Effector CD8-positive, alpha-beta T cell (primary cell): ENCODE results near the gene CENPO.

Source experiments
- DNase-seq: peaks from one replicate; lab custom pipeline; 2025; lab: John Stamatoyannopoulos, UW
- total RNA-seq, 4 experiments: gene quantifications; one replicate each; lab custom pipeline; 2026; lab: John Stamatoyannopoulos, UW

Gene CENPO, protein sequence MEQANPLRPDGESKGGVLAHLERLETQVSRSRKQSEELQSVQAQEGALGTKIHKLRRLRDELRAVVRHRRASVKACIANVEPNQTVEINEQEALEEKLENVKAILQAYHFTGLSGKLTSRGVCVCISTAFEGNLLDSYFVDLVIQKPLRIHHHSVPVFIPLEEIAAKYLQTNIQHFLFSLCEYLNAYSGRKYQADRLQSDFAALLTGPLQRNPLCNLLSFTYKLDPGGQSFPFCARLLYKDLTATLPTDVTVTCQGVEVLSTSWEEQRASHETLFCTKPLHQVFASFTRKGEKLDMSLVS
- total RNA-seq, result 9.7 to 19.4 (median 14.4) reads per million in 4 experiments

DNA sequence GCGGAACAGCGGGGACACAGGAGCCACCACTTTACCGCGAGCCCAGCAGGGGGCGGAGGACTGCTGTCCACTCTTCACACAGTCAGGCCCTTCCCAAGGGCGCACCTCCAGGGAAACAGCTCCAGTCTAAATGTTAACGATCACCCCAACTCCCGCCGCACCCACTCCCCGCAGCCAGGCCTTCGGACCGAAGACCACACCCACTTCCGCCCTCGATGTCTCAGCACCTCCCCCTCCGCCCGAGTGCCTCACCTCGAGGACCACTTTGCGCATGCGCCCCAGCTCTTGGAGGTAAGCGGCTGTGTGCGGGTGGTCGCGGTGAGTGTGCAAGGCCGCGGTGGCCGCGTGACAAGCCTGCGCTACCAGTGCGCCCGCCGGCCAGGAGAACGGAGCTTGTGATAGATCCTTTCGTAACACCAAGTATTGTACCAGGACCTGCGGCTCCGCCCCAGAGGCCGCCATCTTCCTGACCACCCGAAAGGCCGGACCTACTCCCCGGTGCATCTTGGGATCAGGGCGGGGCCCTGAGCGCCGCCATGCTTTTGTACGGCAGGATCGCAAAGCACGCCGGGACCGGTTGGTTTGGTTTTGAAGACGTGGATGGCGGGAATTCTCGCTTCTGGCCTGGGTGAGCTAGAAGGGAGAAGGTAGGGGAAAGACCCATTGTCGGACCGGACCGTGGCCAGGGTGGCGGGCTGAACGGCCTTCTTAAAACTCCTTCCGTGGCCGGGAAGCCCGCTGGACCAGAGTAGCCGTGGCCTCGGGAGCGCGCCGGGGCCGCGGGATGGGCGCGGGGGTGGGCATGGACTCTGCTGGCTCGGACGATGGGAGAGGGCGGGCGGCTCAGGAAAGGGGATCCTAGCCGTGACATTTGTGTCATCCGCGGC, at the start of gene CENPO, which contains the start of gene PTRHD1:
Gene CENPO (plus strand): TSS at position 552 of the 887 bp plus-strand sequence. CDS start 495 bp downstream, outside the sequence.
Gene PTRHD1 (minus strand): TSS at position 518 of the 887 bp plus-strand sequence. CDS start 14 bp downstream, at position 504.
- peak; percentile 88 for DNase-seq

DNA sequence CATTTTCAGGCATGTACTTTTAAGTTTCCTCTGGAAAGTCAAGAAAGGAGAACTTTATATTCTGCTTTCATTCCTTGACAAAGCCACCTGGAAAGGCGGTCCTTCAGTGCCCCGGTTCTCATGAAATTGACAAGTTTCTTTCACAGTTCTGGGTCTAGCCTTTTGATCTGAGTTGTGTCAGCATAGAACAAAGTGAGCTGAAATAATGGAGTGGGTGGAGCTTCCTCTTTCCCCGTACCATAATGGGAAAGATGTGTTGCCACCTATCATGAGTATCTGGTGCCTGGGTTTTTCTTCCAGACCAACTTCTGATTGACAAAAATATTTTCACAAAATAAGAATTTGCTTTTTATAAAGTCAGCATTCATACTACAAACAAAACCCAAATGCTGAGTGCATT, 49.3 kb upstream of the CENPO start:
- no peak for DNase-seq

DNA sequence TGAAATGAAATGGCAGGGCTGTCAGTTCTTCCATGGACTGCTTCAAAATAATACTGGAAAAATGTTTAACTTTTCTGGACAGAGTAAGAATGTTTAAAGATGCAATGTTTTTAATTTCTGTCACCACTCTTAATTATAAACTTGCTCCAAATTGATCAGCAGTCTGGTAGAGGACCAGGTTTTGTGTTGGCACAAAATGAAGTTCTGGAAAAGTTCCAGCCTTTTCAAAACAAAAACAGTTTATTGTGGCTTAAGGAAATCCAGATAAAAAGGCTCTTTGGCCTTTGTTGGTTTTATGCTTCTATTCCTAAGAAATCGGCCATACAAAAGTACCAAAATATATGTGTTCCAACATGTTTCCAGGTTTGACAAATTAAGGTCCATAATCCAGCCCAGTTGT, 48.9 kb upstream of the CENPO start:
- no peak for DNase-seq

DNA sequence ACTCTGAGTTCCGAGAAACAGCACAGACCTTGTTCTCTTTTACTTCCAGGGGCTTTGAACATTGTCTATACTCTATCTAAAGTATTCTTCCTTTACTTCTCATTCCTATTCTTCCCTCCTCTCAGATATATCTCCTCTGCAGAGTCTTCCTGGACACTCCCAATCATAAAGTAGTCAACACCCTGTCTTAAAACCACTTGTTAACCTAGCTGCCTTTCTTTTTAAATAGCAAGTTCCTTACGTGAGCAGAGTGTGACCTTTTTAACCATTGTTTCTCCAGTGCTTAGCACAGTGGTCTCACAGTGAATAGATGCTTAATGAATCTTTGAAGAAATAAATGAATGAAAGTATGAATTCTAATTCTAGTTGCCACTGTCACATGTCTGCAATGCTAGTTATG, 47.4 kb upstream of the CENPO start:
- DNase-seq, result no peak

DNA sequence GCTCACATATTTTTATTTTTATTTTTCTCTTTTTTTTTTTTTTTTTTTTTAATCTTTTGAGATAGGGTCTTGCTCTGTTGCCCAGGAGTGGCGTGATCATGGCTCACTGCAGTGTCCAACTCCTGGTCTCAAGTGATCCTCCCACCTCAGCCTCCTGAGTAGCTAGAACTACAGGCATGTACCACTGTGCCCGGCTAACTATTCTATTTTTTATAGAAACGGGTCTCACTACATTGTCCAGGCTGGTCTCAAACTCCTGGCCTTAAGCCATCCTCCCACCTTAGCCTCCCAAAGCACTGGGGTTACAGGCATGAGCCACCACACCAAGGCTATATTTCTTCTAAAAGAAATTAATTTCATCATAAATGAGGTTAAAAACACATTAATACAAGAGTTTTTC, 45.9 kb upstream of the CENPO start:
- DNase-seq, result no peak

DNA sequence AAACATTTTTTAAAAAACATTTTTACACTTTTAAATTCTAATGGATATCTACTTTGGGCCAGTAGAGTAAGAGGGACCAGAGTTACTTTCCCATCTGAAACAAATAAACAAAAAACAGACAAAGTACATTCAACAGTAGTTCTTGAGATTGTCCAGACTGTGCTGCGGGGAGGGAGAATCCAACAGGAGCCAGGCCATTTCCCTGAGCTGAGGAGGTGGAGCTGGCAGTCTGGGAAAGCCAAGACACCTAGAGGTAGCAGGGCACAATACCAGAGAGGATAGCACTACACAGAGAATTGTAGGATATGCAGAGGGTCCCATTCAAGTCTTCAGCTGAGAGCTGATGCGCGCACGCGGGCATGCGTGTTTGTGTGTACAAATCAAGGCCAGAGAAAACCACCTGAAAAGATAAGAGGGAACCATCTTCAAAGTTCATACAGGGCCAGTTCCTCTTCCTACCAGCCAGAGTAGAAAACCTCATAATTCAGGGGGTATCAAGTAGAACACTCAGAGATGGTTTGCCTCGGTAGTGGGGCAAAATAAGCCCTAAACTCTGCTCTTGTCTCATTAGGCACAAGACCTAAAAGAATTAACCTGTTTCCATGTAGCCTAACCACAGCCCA, 44.0 kb upstream of the CENPO start:
- no peak for DNase-seq

DNA sequence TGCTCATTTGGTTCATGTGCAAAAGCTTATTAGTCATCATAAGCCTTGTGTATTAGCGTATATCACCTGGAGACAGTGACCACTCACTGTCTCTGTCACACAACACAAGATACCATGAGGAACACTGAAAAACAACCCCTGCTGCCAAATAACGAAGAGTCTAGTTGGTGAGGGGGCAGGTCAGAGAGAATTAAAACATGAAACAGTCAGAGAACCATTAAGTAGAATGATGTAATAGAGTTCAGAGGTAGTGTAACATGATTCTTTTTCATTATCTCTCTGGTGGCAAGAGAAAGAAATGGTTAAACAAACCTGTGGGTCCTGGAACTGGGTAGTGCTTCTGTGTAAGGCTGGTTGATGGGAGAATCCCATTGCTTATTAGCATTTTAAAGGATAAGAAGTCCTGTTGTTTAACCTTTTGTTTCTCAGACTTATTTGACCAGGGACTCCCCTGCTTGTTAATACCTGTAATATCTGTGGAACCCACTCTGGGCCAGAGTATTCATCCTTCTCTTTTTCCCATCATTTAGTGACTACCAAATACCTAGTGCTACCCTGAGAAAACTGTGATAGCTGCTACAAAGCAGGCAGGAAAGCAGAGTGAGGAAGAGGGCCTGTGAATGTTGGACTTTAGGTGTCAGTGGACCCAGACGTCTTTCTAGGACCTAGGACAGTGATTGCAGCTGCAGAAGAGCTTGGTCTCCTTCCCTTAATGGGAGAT, 38.1 kb upstream of the CENPO start:
- no peak for DNase-seq

DNA sequence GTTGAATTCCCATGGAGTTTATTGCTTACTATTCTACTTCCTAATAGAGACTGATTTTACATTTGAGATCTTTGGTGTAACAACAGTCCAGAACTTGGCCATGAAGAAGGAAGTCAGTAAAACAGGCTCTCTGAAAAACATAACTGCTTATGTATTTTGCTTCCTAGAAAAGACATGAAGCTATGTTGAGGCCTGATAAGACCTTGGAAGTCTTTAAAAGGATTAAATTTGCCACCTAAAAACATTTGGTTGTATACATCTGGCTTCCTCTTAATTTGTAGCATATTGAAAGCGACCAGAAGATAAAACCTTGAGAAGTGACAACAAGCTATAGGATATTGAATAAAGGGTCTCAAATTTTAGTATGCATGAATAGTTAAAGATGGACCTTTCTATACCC, 36.4 kb upstream of the CENPO start:
- no peak for DNase-seq

DNA sequence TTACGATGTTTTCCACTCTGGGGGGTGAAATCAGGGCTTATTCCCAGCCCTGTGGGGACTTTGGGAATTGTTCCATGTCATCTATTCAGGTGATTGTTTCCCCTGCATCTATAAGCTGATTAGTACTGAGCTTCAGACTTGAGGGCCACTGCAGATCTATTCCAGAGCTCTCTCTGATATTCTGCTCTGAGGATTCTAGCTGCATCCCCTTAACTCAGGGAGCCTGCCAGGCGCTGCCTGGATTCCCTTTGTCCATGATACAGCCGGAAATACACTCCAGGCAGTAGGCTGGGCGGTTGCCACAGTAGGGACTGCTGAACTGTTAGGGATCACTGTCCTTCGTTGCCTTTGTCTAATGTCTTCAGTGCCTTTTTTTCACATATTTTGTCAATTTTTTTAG, 31.4 kb upstream of the CENPO start:
- no peak for DNase-seq

DNA sequence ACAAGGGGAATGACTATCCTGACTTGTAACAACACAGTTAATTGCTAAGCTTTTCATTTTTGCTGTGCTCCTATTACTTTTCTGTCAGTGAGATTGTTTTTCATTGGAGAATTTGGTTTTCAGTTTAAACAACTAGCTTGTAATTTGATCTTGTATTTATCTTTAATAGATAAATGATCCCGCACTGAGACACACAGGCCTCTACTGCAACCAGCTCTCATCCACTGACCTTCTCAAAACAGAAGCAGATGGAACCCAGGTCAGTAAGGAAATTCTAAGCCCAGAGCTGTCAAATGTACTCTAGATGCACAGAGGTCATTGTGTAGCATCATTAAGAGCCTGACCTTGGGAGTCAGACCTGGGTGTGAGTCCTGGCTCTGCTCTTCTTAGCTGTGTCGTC, 30.7 kb upstream of the CENPO start:
- no peak for DNase-seq

DNA sequence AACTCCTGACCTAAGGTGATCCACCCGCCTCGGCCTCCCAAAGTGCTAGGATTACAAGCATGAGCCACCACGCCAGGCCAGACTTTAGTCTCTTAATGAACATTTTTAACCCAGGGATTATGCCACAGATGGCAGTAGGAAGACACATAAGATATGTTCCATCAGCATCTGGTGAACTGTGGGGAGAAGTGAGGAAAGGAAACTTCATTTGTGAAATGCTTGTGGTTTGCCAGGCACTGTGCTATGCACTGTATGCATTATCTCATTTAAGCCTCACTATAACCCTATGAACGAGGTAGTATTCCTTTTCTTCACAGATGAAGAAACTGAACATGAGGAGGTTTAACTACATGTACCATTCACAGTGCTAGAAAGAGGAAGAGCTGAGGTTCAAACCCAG, 29.4 kb upstream of the CENPO start:
- no peak for DNase-seq

DNA sequence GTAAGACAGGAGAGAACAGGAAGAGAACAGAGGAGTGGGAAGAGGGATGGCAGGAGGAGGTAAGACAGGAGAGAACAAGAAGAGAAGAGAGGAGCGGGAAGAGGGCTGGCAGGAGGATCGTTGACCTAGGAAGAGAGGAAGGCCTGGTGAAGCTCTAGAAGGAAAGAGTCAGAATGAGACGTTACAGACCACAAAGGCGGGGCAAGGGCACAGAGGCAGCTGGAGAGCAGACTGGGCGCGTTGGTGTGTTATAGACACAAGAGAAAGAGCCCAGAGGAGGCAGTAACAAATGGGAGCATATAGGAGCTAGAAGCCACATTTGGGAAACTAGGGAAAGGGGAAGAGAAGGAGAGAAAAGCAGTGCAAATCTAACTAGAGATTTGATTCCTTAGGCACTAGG, 26.6 kb upstream of the CENPO start:
- DNase-seq, result no peak

DNA sequence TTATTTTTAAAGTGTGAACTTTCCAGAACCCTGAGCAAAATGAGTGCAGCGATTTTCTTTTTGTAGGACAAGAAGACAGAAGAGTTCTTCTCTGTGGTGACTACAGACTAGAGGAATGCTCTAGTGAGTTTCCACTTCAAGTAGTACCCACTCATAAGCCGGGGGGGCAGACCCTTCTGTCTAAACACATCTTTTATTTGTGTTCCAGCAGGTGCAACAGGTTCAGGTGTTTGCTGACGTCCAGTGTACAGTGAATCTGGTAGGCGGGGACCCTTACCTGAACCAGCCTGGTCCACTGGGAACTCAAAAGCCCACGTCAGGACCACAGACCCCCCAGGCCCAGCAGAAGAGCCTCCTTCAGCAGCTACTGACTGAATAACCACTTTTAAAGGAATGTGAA, 25.2 kb upstream of the CENPO start:
- no peak for DNase-seq

DNA sequence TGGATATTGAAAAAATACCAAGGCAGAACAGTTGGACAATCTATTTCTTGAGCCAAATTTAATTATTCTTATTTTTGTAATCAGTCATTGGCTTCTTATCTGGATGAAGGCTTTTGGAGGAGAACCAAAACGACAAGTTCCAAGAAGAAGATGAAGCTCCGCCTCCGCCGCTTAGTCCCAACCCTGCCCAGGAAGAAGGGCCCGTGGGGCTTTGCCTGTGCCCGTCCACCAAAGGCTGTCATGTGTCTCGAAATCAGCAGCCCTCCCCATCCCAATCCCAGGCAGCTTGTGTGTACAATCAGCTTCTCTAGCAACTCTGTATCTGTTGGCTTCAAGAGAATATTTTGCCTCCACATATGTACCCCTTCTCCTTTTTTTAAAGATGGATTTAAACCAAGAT, 24.6 kb upstream of the CENPO start:
- no peak for DNase-seq

DNA sequence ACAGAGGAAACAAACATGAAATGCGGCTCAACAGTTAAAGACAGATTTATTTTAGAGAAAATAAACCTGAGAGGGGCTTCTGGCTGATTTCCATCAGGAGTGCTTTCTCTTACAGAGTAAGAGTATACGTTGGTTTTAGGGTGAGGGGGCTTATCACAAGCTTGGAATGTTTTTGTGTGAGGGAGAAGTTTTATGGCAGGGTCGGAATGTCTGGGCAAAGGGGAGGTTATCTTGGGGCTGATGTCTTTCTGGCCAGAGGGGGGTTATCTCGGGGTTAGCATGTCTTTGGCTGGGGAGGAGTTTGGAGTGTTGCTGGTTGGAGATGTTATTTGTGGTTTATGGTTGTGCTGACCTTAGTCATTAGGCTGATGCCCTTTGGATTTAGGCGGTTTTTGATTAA, 22.2 kb upstream of the CENPO start:
- DNase-seq, result no peak

DNA sequence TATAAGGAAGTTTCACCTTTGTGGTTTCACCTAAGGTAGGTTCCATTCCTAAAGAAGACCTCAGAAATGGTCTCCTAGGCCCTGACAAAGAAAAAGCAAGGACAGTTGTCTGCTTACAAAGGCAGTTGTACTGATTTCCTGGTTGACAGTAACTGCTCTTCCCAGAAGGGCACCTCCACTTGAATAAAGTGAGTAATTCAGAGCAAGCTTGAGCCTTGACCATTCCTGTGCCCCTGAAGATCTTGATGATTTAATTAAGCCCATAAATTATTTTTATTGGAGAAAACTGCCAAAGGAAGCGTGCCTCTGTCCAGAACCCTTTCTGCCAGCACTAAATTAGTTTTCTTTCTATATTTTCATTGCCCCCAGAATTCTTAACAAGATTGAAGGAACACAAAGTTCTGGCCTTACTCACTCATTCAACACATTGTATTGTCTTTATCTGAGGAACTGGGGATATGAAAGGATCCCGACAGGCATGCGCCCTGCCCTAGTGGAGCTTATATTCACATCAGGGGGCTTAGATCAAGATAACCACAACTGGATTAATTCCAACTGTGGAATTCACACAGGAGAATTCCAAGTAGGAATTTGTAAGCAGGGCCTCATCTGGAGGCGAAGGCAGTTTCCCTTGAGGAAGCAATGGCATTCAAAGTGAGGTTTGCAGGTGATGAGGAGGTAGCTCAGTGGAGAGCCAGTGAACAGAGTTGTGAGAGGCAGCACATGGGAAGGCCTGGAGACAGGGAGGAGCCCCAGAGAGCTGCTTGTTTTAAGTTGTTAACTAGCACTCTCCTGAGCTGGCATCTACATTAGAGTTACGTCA, 21.2 kb upstream of the CENPO start:
- no peak for DNase-seq

DNA sequence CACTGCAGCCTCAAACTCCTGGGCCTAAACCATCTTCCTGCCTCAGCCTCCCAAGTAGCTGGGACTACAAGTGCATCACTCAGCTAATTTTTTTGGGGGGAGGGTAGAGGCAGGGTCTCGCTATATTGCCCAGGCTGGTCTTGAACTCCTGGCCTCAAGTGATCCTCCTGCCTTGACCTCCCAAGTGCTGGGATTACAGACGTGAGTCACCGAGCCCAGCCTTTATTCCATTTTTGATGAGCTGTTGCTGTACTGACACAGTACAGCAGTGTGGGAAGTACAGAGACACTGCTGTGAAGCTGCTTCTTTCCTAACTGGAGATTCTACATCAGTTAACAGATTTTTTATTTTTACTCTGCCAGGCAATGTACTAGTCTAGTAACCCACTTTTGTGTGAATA, 18.9 kb upstream of the CENPO start:
- DNase-seq, result no peak

DNA sequence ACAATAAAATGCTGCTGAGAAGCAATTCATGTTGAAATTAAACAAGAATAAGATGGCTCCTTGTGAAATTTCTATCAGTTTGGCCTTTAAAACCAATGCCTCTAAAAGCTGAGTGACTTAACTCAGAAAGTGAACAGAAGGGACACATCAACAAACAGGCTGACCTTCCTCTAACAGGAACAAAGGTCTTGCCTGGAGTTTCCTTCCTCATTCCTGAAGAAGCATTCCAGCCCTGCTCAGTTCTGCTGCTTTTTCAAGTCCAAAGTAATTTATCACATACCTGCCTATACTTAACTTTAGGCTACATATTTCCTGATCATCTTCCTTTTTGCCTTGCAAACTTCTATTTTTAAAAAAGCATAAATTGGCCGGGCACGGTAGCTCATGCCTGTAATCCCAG, 14.1 kb upstream of the CENPO start:
- DNase-seq, result no peak

DNA sequence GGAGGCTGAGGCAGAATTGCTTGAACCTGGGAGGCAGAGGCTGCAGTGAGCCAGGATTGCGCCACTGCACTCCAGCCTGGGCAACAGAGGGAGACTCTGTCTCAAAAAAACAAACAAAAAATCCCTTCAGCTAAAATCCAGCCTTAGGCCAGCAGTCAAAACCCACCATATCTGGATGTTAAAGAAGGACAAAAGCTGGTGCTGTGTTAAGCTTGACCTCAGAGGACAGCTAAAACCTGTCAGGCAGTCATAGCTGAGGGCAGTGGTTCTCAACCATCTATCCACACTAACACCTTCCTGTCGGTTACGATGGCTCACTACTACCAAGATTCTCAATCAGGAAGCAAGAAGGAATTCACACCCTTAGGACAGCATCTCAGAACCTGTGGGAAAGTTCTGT, 9.6 kb upstream of the CENPO start:
- no peak for DNase-seq

DNA sequence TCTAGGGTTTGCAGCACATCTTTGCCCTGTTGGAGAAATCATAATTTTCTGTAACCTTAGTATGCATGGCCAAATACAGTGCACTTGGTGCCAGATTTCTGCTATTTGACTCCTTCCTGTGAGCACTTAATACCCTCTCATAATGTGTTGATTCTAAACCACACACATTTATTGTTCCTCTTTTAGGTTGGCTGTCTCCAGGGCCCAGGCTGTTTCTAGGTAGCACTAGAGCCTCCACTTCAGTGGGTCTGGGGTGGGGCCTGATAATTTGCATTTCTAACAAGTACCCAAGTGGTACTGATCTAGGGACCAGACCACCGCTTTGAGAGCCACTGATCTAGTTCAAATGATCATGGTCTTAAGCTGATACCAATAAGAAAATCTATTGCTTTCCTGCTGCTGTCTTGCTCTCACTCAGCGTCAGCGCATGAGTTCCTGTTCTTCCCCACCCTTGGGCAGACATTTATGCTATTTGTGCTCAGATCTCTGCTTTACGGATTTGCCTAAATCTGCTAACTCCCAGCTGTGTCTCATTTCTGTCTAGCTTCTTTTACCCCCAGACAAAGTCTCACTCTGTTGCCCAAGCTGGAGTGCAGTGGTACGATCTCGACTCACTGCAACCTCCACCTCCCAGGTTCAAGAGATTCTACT, 7.4 kb upstream of the CENPO start:
- DNase-seq, result no peak

DNA sequence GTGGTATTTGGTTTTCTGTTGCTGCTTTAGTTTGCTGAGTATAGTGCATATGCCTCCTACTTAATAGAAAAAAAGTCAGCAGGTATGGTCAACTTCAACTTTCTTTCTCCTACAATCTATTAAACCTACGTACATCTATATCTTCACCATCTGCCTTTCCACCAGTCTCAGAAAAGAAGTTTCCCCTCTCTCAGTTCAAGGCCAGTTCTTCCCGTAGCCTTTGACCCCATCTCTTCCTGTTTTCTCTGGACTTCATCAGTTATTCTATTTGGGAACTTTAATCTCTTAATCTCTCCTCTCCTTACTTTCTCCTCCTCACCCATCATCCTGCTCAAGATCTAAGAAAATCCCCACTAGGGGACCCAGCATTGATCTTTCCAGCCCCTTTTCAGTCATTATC, 5.7 kb upstream of the CENPO start:
- no peak for DNase-seq
